PFSK-1 (cell line): Measurements from ENCODE around the gene EXOC4.

Source experiments
- FOXP2 ChIP-seq: optimal IDR thresholded peaks from 2 replicates; pipeline ENCODE3; 2011; ENCODE audit warnings: borderline replicate concordance, control low read depth, inconsistent platforms; ENCODE audit not compliant: insufficient read depth; ENCODE audit errors: extremely low read length, extremely low read depth
- POLR2AphosphoS5 ChIP-seq: IDR thresholded peaks from 2 replicates; pipeline ENCODE4 v1.6.1; 2012; ENCODE audit warnings: low read depth, mild to moderate bottlenecking, control low read depth, low read length, moderate library complexity
- REST ChIP-seq, 2 experiments: IDR thresholded peaks; 2 replicates each; pipeline versions ENCODE4 v1.6.1 to v1.8.0; 2011 to 2012; ENCODE audit warnings: low read depth in 2 of 2, low read length in 2 of 2, control low read depth in 1 of 2, inconsistent platforms in 1 of 2, mild to moderate bottlenecking in 1 of 2, moderate library complexity in 1 of 2; ENCODE audit not compliant: insufficient read depth in 1 of 2
- SIN3A ChIP-seq: IDR thresholded peaks from 2 replicates; pipeline ENCODE4 v1.6.1; 2012; ENCODE audit warnings: mild to moderate bottlenecking, low read length, moderate library complexity, borderline replicate concordance; ENCODE audit not compliant: insufficient read depth
- TAF1 ChIP-seq: IDR thresholded peaks from 2 replicates; pipeline ENCODE4 v1.6.1; 2012; ENCODE audit warnings: low read length, control low read depth, borderline replicate concordance; ENCODE audit not compliant: insufficient read depth

Gene EXOC4

GRCh38 chr7:133923974-133924373 lies 671.1 kb downstream of the EXOC4 start:
- no peak for TF ChIP-seq FOXP2
- TF ChIP-seq SIN3A = no peak
- no peak for TF ChIP-seq TAF1
- no peak for TF ChIP-seq POLR2AphosphoS5
- no peak for TF ChIP-seq REST (IDR thresholded peaks at IDR 0.05; ENCODE audit: insufficient read depth in 1 of 2, low read depth in 2 of 2, low read length in 2 of 2)

GRCh38 chr7:133931053-133931452 lies 678.2 kb downstream of the EXOC4 start:
- TF ChIP-seq POLR2AphosphoS5 (no peak), TAF1 (no peak), REST (IDR thresholded peaks at IDR 0.05; ENCODE audit: insufficient read depth in 1 of 2, low read depth in 2 of 2, low read length in 2 of 2) (no peak), FOXP2 (no peak), SIN3A (no peak)

GRCh38 chr7:133932591-133932990 lies 679.7 kb downstream of the EXOC4 start:
- TF ChIP-seq FOXP2 (no peak), POLR2AphosphoS5 (no peak), SIN3A (no peak), REST (IDR thresholded peaks at IDR 0.05; ENCODE audit: insufficient read depth in 1 of 2, low read depth in 2 of 2, low read length in 2 of 2) (no peak), TAF1 (no peak)

- no peak for TF ChIP-seq POLR2AphosphoS5
- TF ChIP-seq FOXP2 = no peak
- no peak for TF ChIP-seq REST (IDR thresholded peaks at IDR 0.05; ENCODE audit: insufficient read depth in 1 of 2, low read depth in 2 of 2, low read length in 2 of 2)
- TF ChIP-seq TAF1 = no peak
- no peak for TF ChIP-seq SIN3A
Observed at GRCh38 chr7:133934262-133934976, 681.5 kb downstream of the EXOC4 start.

GRCh38 chr7:133934977-133935330 lies 682.1 kb downstream of the EXOC4 start:
- TF ChIP-seq SIN3A = no peak
- TF ChIP-seq FOXP2 = no peak
- no peak for TF ChIP-seq TAF1
